K562 (cell line): ENCODE data around the gene TOX2. TPM values are rescaled to one million over a fixed set of nuclear protein-coding genes. Genes with fewer than 3 reads are reported as not detected.

ENCODE experiments used
- CREB1 ChIP-seq, 2 experiments: sonication (generic) in 1 of 2; formaldehyde crosslinking in 1 of 2; IDR thresholded peaks; 2 replicates each; pipeline versions ENCODE4 v1.6.1 to v1.8.0; 2012 to 2022; ENCODE audit warnings: inconsistent platforms in 1 of 2, mild to moderate bottlenecking in 1 of 2, missing genetic modification reagents in 1 of 2, moderate library complexity in 1 of 2
- PCBP2 ChIP-seq: fragments of 200-400 bp; formaldehyde crosslinking; IDR thresholded peaks from 2 replicates; pipeline ENCODE4 v1.6.1; 2018; ENCODE audit warnings: low read length, low read depth, mild to moderate bottlenecking, moderate library complexity; ENCODE audit not compliant: poor library complexity, severe bottlenecking
- PHF20 ChIP-seq: fragments of 450-650 bp; IDR thresholded peaks from 2 replicates; pipeline ENCODE4 v1.6.1; 2018; ENCODE audit not compliant: partially characterized antibody
- RAD21 ChIP-seq, 2 experiments: fragments of 250-450 bp in 1 of 2; fragments of 450-650 bp in 1 of 2; sonication (Bioruptor Pico) in 1 of 2; formaldehyde crosslinking in 1 of 2; IDR thresholded peaks in 1 of 2; conservative IDR thresholded peaks in 1 of 2; 2 replicates each; pipeline versions ENCODE4 v1.4.0 to v1.8.0; 2020 to 2022; ENCODE audit warnings: mild to moderate bottlenecking in 2 of 2, moderate library complexity in 1 of 2
- REST ChIP-seq, 2 experiments: fragments of 450-650 bp; formaldehyde crosslinking in 1 of 2; IDR thresholded peaks; 2 replicates each; pipeline versions ENCODE4 v1.4.0 to v1.6.1; 2014 to 2020; ENCODE audit warnings: mild to moderate bottlenecking in 2 of 2, borderline replicate concordance in 1 of 2, low read depth in 1 of 2
- SMC3 ChIP-seq: conservative IDR thresholded peaks from 2 replicates; pipeline ENCODE4 v1.6.1; 2011; ENCODE audit warnings: low read depth, low read length, improper control_type of control experiment; ENCODE audit not compliant: insufficient read depth
- SNIP1 ChIP-seq: fragments of 450-650 bp; IDR thresholded peaks from 2 replicates; pipeline ENCODE4 v1.7.1; 2017; ENCODE audit warnings: low read depth, mild to moderate bottlenecking
- STAG1 ChIP-seq: sonication (generic); formaldehyde crosslinking; IDR thresholded peaks from 2 replicates; pipeline ENCODE4 v1.5.0; 2020; ENCODE audit warnings: missing genetic modification reagents, borderline replicate concordance
- UBTF ChIP-seq, 2 experiments: IDR thresholded peaks; 2 replicates each; pipeline ENCODE4 v1.6.1; 2012; ENCODE audit warnings: improper control_type of control experiment in 2 of 2, low read depth in 2 of 2, low read length in 2 of 2, borderline replicate concordance in 1 of 2
- ZKSCAN3 ChIP-seq: fragments of 250-450 bp; sonication (Bioruptor Pico); IDR thresholded peaks from 2 replicates; pipeline ENCODE4 v1.4.0; 2020
- polyA plus RNA-seq, 8 experiments: library from polyadenylated mRNA; depleted of rRNA in 4 of 8; stranded (reverse) in 5 of 8; unstranded in 3 of 8; fragments of >200 nt; fragmentation: Nextera tagmentation in 2 of 8; fragmentation: Illumina TruSeq in 1 of 8; extraction: Ambion mirVana in 2 of 8; extraction: Trizol in 1 of 8; gene quantifications; 2 replicates each; pipeline versions ENCODE4 v1.2.1 to v1.2.3, GENCODE V29; 2011 to 2014; ENCODE audit warnings: inconsistent platforms in 1 of 8, missing spikeins in 1 of 8
- total RNA-seq, 7 experiments: library from RNA; depleted of rRNA in 6 of 7; stranded (reverse); fragments of >200 nt in 6 of 7; fragmentation: Illumina TruSeq in 2 of 7; extraction: Trizol in 2 of 7; gene quantifications; 2 replicates each; pipeline versions ENCODE4 v1.2.1 to v1.2.3, GENCODE V29; 2011 to 2021; ENCODE audit warnings: low replicate concordance in 1 of 7
- TF ChIP-seq, protein P1 (sequence below): IDR thresholded peaks from 2 replicates; pipeline ENCODE4 v1.6.1; 2011; ENCODE audit warnings: borderline replicate concordance, low read depth, mild to moderate bottlenecking, moderate library complexity, low read length; ENCODE audit not compliant: insufficient read depth, poor library complexity, severe bottlenecking

TOX2 gene
- total and polyA plus RNA-seq, 9 of the 15 experiments (the other 6 are each of a cell fraction or from before 2014, with no cell fraction given) = not detected

- TF ChIP-seq, protein P1, sequence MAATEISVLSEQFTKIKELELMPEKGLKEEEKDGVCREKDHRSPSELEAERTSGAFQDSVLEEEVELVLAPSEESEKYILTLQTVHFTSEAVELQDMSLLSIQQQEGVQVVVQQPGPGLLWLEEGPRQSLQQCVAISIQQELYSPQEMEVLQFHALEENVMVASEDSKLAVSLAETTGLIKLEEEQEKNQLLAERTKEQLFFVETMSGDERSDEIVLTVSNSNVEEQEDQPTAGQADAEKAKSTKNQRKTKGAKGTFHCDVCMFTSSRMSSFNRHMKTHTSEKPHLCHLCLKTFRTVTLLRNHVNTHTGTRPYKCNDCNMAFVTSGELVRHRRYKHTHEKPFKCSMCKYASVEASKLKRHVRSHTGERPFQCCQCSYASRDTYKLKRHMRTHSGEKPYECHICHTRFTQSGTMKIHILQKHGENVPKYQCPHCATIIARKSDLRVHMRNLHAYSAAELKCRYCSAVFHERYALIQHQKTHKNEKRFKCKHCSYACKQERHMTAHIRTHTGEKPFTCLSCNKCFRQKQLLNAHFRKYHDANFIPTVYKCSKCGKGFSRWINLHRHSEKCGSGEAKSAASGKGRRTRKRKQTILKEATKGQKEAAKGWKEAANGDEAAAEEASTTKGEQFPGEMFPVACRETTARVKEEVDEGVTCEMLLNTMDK = peak; percentile 15
- TF ChIP-seq SNIP1 = no peak
- TF ChIP-seq STAG1 (CRISPR knock-in tag) = no peak; the same call in 1 of the 2 replicates
- no peak for TF ChIP-seq PHF20
- TF ChIP-seq ZKSCAN3 (CRISPR knock-in tag) = no peak
- TF ChIP-seq CREB1 (IDR thresholded peaks at IDR 0.05) = no peak
- no peak for TF ChIP-seq CREB1 (CRISPR knock-in tag; IDR thresholded peaks at IDR 0.05)
- no peak for TF ChIP-seq PCBP2
- TF ChIP-seq UBTF (IDR thresholded peaks at IDR 0.05; ENCODE audit: borderline replicate concordance in 1 of 2, low read depth in 2 of 2, low read length in 2 of 2) = no peak
- peak; percentile 40 to 71 for TF ChIP-seq RAD21 (CRISPR knock-in tag; conservative IDR thresholded peaks at IDR 0.05 in 1 of 2, IDR thresholded peaks at IDR 0.05 in 1 of 2)
- TF ChIP-seq REST (IDR thresholded peaks at IDR 0.05; ENCODE audit: borderline replicate concordance) = peak; percentile 22; the same call in 1 of the 2 replicates
- no peak for TF ChIP-seq REST (CRISPR knock-in tag; IDR thresholded peaks at IDR 0.05; ENCODE audit: low read depth)
- 0 out of 2 replicates have a peak, but pooled peaks have one; percentile 23 for TF ChIP-seq SMC3
- TF ChIP-seq, all 486 proteins: peak for 9
These were observed 178.0 kb downstream of the TOX2 start (continued) for GRCh38 chr20:44092551-44093248.
